Chondrocyte (in vitro differentiated cells): ENCODE measurements around the gene TSPAN9. TPM values are rescaled to one million over a fixed set of nuclear protein-coding genes. Genes with fewer than 3 reads are reported as not detected.

Experiments used
- DNase-seq: peaks from one replicate; pipeline ENCODE4 v3.0.0; 2021; ENCODE audit warnings: mixed read lengths, low spot score
- H3K27ac Mint-ChIP-seq: one replicate; pipeline ENCODE4 v1.8.0; 2021; ENCODE audit warnings: mild to moderate bottlenecking, moderate library complexity, mixed read lengths; ENCODE audit not compliant: unreplicated experiment
- H3K27me3 Mint-ChIP-seq: 2 replicates; pipeline ENCODE4 v1.8.0; 2021; ENCODE audit warnings: low read depth, mixed read lengths
- H3K36me3 Mint-ChIP-seq: 2 replicates; pipeline ENCODE4 v1.8.0; 2021; ENCODE audit warnings: low read depth, mixed read lengths
- H3K4me1 Mint-ChIP-seq: 2 replicates; pipeline ENCODE4 v1.8.0; 2021; ENCODE audit warnings: low read depth, mild to moderate bottlenecking, mixed read lengths
- H3K4me3 Mint-ChIP-seq: one replicate; pipeline ENCODE4 v1.8.0; 2021; ENCODE audit warnings: mild to moderate bottlenecking, moderate library complexity, mixed read lengths; ENCODE audit not compliant: unreplicated experiment
- H3K9me3 Mint-ChIP-seq: 2 replicates; pipeline ENCODE4 v1.8.0; 2021; ENCODE audit warnings: low read depth, mixed read lengths
- CTCF ChIP-seq: fragments of 200-600 bp; sonication (generic); IDR thresholded peaks from 2 replicates; pipeline ENCODE4 v1.5.0; 2021; ENCODE audit warnings: antibody characterized with exemption, mild to moderate bottlenecking, moderate library complexity
- total RNA-seq: library from RNA; stranded (reverse); gene quantifications from 3 replicates; pipeline ENCODE4 v1.2.1, GENCODE V29; 2021

Gene TSPAN9
- total RNA-seq, 1 donor from 2014 or later = 50.4 TPM

GRCh38 chr12:3149515-3150307 is 72.5 kb downstream of the TSPAN9 start:
- Mint-ChIP-seq H3K27me3 (no peaks in the 10 kb centered on the region), H3K4me3 (no peak overlapping the region), H3K27ac (no peak overlapping the region), H3K9me3 (no peaks in the 10 kb centered on the region), H3K36me3 (peaks cover 2% of the 10 kb centered on the region), H3K4me1 (peaks cover 52% of the 10 kb centered on the region)
- TF ChIP-seq CTCF = no peak
- DNase-seq = peak; percentile 22

GRCh38 chr12:3150308-3150670 is 73.1 kb downstream of the TSPAN9 start:
- peaks cover 52% of the 10 kb centered on the region for H3K4me1 Mint-ChIP-seq
- peaks cover 2% of the 10 kb centered on the region for H3K36me3 Mint-ChIP-seq
- H3K9me3 Mint-ChIP-seq = no peaks in the 10 kb centered on the region
- peak overlapping the region; percentile 88 for H3K27ac Mint-ChIP-seq
- H3K27me3 Mint-ChIP-seq = no peaks in the 10 kb centered on the region
- no peak for TF ChIP-seq CTCF
- DNase-seq = peak; percentile 3
- peak overlapping the region; percentile 11 for H3K4me3 Mint-ChIP-seq

GRCh38 chr12:3150931-3151835 is 74.0 kb downstream of the TSPAN9 start:
- peak; percentile 39 for TF ChIP-seq CTCF
- peaks cover 2% of the 10 kb centered on the region for H3K36me3 Mint-ChIP-seq
- DNase-seq = peak; percentile 63
- no peaks in the 10 kb centered on the region for H3K27me3 Mint-ChIP-seq
- H3K27ac Mint-ChIP-seq = peak overlapping the region; percentile 88
- H3K4me3 Mint-ChIP-seq = peak overlapping the region; percentile 58
- H3K4me1 Mint-ChIP-seq = peaks cover 52% of the 10 kb centered on the region
- no peaks in the 10 kb centered on the region for H3K9me3 Mint-ChIP-seq

GRCh38 chr12:3152011-3152511 is 74.9 kb downstream of the TSPAN9 start:
- peak; percentile 89 for DNase-seq
- Mint-ChIP-seq H3K9me3 (no peaks in the 10 kb centered on the region), H3K36me3 (peaks cover 2% of the 10 kb centered on the region), H3K4me3 (peak overlapping the region; percentile 58), H3K4me1 (peaks cover 55% of the 10 kb centered on the region), H3K27ac (peak overlapping the region; percentile 88), H3K27me3 (no peaks in the 10 kb centered on the region)
- TF ChIP-seq CTCF = peak; percentile 2

GRCh38 chr12:3152892-3153291 is 75.7 kb downstream of the TSPAN9 start:
- peak; percentile 82 for DNase-seq
- Mint-ChIP-seq H3K4me3 (no peak overlapping the region), H3K27me3 (no peaks in the 10 kb centered on the region), H3K27ac (no peak overlapping the region), H3K4me1 (peaks cover 56% of the 10 kb centered on the region), H3K36me3 (peaks cover 2% of the 10 kb centered on the region), H3K9me3 (no peaks in the 10 kb centered on the region)
- TF ChIP-seq CTCF = no peak
